H9 (cell line): ENCODE data around the gene BCAR1. TPM values are rescaled to one million over a fixed set of nuclear protein-coding genes. Genes with fewer than 3 reads are reported as not detected.

ENCODE experiments used
- DNase-seq: peaks from one replicate; pipeline ENCODE4 v3.0.0-alpha.2; 2017
- H2AFZ ChIP-seq: one replicate; pipeline ENCODE4 v1.6.1; 2013; ENCODE audit warnings: mild to moderate bottlenecking, low read length, control low read depth, moderate library complexity
- H2AK5ac ChIP-seq: 2 replicates; pipeline ENCODE4 v1.6.1; 2013; ENCODE audit warnings: low read length, control low read depth, mixed read lengths; ENCODE audit not compliant: insufficient read length
- H2BK120ac ChIP-seq: one replicate; pipeline ENCODE4 v1.6.1; 2013; ENCODE audit warnings: low read depth, mild to moderate bottlenecking, low read length, control low read depth, inconsistent platforms; ENCODE audit not compliant: poor library complexity, severe bottlenecking
- H2BK12ac ChIP-seq: 2 replicates; pipeline ENCODE4 v1.6.1; 2013; ENCODE audit warnings: low read length, control low read depth, mixed read lengths, low read depth; ENCODE audit not compliant: insufficient read length
- H2BK15ac ChIP-seq: 2 replicates; pipeline ENCODE4 v1.6.1; 2013; ENCODE audit warnings: low read depth, low read length, control low read depth
- H2BK20ac ChIP-seq: one replicate; pipeline ENCODE4 v1.6.1; 2013; ENCODE audit warnings: low read depth, mild to moderate bottlenecking, low read length, control low read depth, inconsistent platforms; ENCODE audit not compliant: poor library complexity, severe bottlenecking
- H2BK5ac ChIP-seq: 2 replicates; pipeline ENCODE4 v1.6.1; 2013; ENCODE audit warnings: low read length, control low read depth, mixed read lengths; ENCODE audit not compliant: insufficient read length
- H3K14ac ChIP-seq: 2 replicates; pipeline ENCODE4 v1.6.1; 2013; ENCODE audit warnings: low read length, control low read depth; ENCODE audit not compliant: insufficient read depth
- H3K18ac ChIP-seq: 2 replicates; pipeline ENCODE4 v1.6.1; 2013; ENCODE audit warnings: low read depth, mild to moderate bottlenecking, mixed read lengths, low read length, control low read depth; ENCODE audit not compliant: insufficient read length
- H3K23ac ChIP-seq: 2 replicates; pipeline ENCODE4 v1.6.1; 2013; ENCODE audit warnings: low read length, control low read depth, mixed read lengths, low read depth; ENCODE audit not compliant: insufficient read length
- H3K23me2 ChIP-seq: 2 replicates; pipeline ENCODE4 v1.6.1; 2013; ENCODE audit warnings: low read depth, mild to moderate bottlenecking, mixed read lengths, low read length, control low read depth; ENCODE audit not compliant: insufficient read length, poor library complexity, severe bottlenecking
- H3K27ac ChIP-seq: 2 replicates; pipeline ENCODE4 v1.5.1; 2013; ENCODE audit warnings: low read length, control low read depth, mixed read lengths, low read depth; ENCODE audit not compliant: insufficient read length
- H3K27me3 ChIP-seq: 2 replicates; pipeline ENCODE4 v1.6.1; 2013; ENCODE audit warnings: low read length, control low read depth, inconsistent platforms; ENCODE audit not compliant: insufficient read depth
- H3K4ac ChIP-seq: 2 replicates; pipeline ENCODE4 v1.6.1; 2013; ENCODE audit warnings: low read depth, mild to moderate bottlenecking, control low read depth, inconsistent platforms, low read length, moderate library complexity
- H3K4me1 ChIP-seq: 2 replicates; pipeline ENCODE4 v1.6.1; 2013; ENCODE audit warnings: low read length, control low read depth, inconsistent platforms; ENCODE audit not compliant: insufficient read depth
- H3K4me2 ChIP-seq: 2 replicates; pipeline ENCODE4 v1.6.1; 2013; ENCODE audit warnings: low read length, control low read depth, mixed read lengths; ENCODE audit not compliant: insufficient read length, insufficient read depth
- H3K56ac ChIP-seq: 2 replicates; pipeline ENCODE4 v1.6.1; 2013; ENCODE audit warnings: low read depth, mild to moderate bottlenecking, mixed read lengths, low read length, control low read depth; ENCODE audit not compliant: insufficient read length
- H3K79me1 ChIP-seq: 2 replicates; pipeline ENCODE4 v1.6.1; 2013; ENCODE audit warnings: low read depth, mild to moderate bottlenecking, moderate library complexity, low read length, control low read depth, inconsistent platforms; ENCODE audit not compliant: insufficient read depth, poor library complexity, severe bottlenecking
- H3K79me2 ChIP-seq: 2 replicates; pipeline ENCODE4 v1.6.1; 2013; ENCODE audit warnings: low read length, control low read depth, inconsistent platforms; ENCODE audit not compliant: insufficient read depth
- H3K9ac ChIP-seq: 2 replicates; pipeline ENCODE4 v1.6.1; 2013; ENCODE audit warnings: low read length, control low read depth, mixed read lengths; ENCODE audit not compliant: insufficient read length; ENCODE audit errors: extremely low read depth
- H3K9me3 ChIP-seq: one replicate; pipeline ENCODE4 v1.6.1; 2013; ENCODE audit warnings: low read depth, low read length, inconsistent platforms; ENCODE audit not compliant: control insufficient read depth
- H3T11ph ChIP-seq: one replicate; pipeline ENCODE4 v1.6.1; 2013; ENCODE audit warnings: mild to moderate bottlenecking, low read length, control low read depth, inconsistent platforms
- H4K20me1 ChIP-seq: one replicate; pipeline ENCODE4 v1.6.1; 2013; ENCODE audit not compliant: control insufficient read depth, insufficient read length, insufficient read depth
- H4K5ac ChIP-seq: 2 replicates; pipeline ENCODE4 v1.6.1; 2013; ENCODE audit warnings: low read depth, mild to moderate bottlenecking, mixed read lengths, low read length, control low read depth; ENCODE audit not compliant: insufficient read length
- H4K8ac ChIP-seq: replicated peaks from 2 replicates; pipeline ENCODE4 v1.6.1; 2013; ENCODE audit warnings: low read length, control low read depth, mixed read lengths, low read depth; ENCODE audit not compliant: insufficient read length
- H4K91ac ChIP-seq: 2 replicates; pipeline ENCODE4 v1.6.1; 2013; ENCODE audit warnings: low read depth, mild to moderate bottlenecking, moderate library complexity, mixed read lengths, low read length, control low read depth; ENCODE audit not compliant: insufficient read length
- H3K27ac Mint-ChIP-seq, 3 experiments: 2 replicates in 2 of 3; 3 replicates in 1 of 3; pipeline ENCODE4 v1.8.0; 2020 to 2021; ENCODE audit warnings: mixed read lengths in 3 of 3, mild to moderate bottlenecking in 1 of 3, moderate library complexity in 1 of 3
- H3K27me3 Mint-ChIP-seq: 2 replicates; pipeline ENCODE4 v1.8.0; 2021; ENCODE audit warnings: low read depth, mild to moderate bottlenecking, moderate library complexity, mixed read lengths
- H3K36me3 Mint-ChIP-seq, 3 experiments: 2 replicates in 2 of 3; 3 replicates in 1 of 3; pipeline ENCODE4 v1.8.0; 2020 to 2021; ENCODE audit warnings: low read depth in 3 of 3, mixed read lengths in 3 of 3; ENCODE audit not compliant: insufficient read depth in 1 of 3
- H3K4me1 Mint-ChIP-seq, 2 experiments: 2 replicates each; pipeline ENCODE4 v1.8.0; 2020; ENCODE audit warnings: mixed read lengths in 2 of 2
- H3K4me3 Mint-ChIP-seq, 2 experiments: 2 replicates in 1 of 2; 3 replicates in 1 of 2; pipeline ENCODE4 v1.8.0; 2020 to 2021; ENCODE audit warnings: mild to moderate bottlenecking in 2 of 2, mixed read lengths in 2 of 2, moderate library complexity in 1 of 2
- H3K9me3 Mint-ChIP-seq, 2 experiments: 2 replicates in 1 of 2; 3 replicates in 1 of 2; pipeline ENCODE4 v1.8.0; 2020; ENCODE audit warnings: mild to moderate bottlenecking in 2 of 2, mixed read lengths in 2 of 2, moderate library complexity in 1 of 2
- WGBS: extraction: QIAGEN DNeasy Blood & Tissue Kit; methylation state at CpG from one replicate; pipeline ENCODE4 v1.1.7; 2013; ENCODE audit warnings: missing lambda C conversion rate, low lambda C conversion rate, mixed read lengths; ENCODE audit not compliant: insufficient read length; ENCODE audit errors: extremely low coverage; 5-methylcytosine and 5-hydroxymethylcytosine counted together
- total RNA-seq: library from RNA; stranded (reverse); gene quantifications from 2 replicates; pipeline ENCODE4 v1.2.1, GENCODE V29; 2021
- TF ChIP-seq, protein P1 (sequence below): fragments of 200-600 bp; sonication (generic); conservative IDR thresholded peaks from 3 replicates; pipeline ENCODE4 v1.8.0; 2021; ENCODE audit warnings: antibody characterized with exemption, mild to moderate bottlenecking

Gene BCAR1
- total RNA-seq, 1 experiment from 2014 or later = 97.1 TPM

- Histone ChIP-seq H2AFZ (no peak overlapping the region), H3K18ac (no peak overlapping the region), H3K9me3 (no peaks in the 10 kb centered on the region), H2AK5ac (no peak overlapping the region), H3K79me1 (peaks cover 7% of the 10 kb centered on the region), H2BK5ac (no peak overlapping the region), H3K14ac (peak overlapping the region; percentile 28; the same call in 1 of the 2 replicates), H3K23me2 (no peaks in the 10 kb centered on the region), H3K4me2 (no peak overlapping the region), H4K20me1 (no peaks in the 10 kb centered on the region), H2BK120ac (no peak overlapping the region), H3K4ac (no peak overlapping the region), H3K4me1 (no peaks in the 10 kb centered on the region; the same call in 1 of the 2 replicates), H2BK12ac (no peak overlapping the region), H2BK15ac (no peak overlapping the region), H4K8ac (no peak overlapping the region), H3T11ph (no peak overlapping the region), H3K23ac (no peak overlapping the region), H3K9ac (no peak overlapping the region), H3K79me2 (peaks cover 14% of the 10 kb centered on the region; the same call in 1 of the 2 replicates), H3K27ac (no peak overlapping the region), H3K56ac (no peak overlapping the region), H4K91ac (no peak overlapping the region), H4K5ac (no peak overlapping the region), H2BK20ac (no peak overlapping the region), H3K27me3 (no peaks in the 10 kb centered on the region)
- peak; percentile 22 for DNase-seq
- Mint-ChIP-seq H3K4me1 (peaks cover 15 to 25% of the 10 kb centered on the region in 2 experiments), H3K27ac (peak overlapping the region; percentile 51 to 90 (median 88); a peak in 6 of 7 replicates), H3K9me3 (no peaks in the 10 kb centered on the region), H3K36me3 (peaks cover 36 to 62% (median 55%) of the 10 kb centered on the region in 3 experiments; a peak in 6 of 7 replicates), H3K4me3 (no peak overlapping the region), H3K27me3 (no peaks in the 10 kb centered on the region)
- WGBS = no CpG with 5 or more reads among the region's 19 CpGs
- TF ChIP-seq, protein P1, sequence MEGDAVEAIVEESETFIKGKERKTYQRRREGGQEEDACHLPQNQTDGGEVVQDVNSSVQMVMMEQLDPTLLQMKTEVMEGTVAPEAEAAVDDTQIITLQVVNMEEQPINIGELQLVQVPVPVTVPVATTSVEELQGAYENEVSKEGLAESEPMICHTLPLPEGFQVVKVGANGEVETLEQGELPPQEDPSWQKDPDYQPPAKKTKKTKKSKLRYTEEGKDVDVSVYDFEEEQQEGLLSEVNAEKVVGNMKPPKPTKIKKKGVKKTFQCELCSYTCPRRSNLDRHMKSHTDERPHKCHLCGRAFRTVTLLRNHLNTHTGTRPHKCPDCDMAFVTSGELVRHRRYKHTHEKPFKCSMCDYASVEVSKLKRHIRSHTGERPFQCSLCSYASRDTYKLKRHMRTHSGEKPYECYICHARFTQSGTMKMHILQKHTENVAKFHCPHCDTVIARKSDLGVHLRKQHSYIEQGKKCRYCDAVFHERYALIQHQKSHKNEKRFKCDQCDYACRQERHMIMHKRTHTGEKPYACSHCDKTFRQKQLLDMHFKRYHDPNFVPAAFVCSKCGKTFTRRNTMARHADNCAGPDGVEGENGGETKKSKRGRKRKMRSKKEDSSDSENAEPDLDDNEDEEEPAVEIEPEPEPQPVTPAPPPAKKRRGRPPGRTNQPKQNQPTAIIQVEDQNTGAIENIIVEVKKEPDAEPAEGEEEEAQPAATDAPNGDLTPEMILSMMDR = no peak
Observed at GRCh38 chr16:75239542-75240122, 11.8 kb downstream of the BCAR1 start.
